GM21619 (cell line): ENCODE data around the gene BTBD19.

ENCODE experiments used
- ATAC-seq: cut with Tn5 transposase; IDR thresholded peaks from one replicate; pipeline ENCODE4 v1.9.1; 2021; ENCODE audit not compliant: unreplicated experiment

Gene BTBD19

GRCh38 chr1:44853201-44853600, 44.9 kb downstream of the BTBD19 start:
- ATAC-seq, result no peak

DNA sequence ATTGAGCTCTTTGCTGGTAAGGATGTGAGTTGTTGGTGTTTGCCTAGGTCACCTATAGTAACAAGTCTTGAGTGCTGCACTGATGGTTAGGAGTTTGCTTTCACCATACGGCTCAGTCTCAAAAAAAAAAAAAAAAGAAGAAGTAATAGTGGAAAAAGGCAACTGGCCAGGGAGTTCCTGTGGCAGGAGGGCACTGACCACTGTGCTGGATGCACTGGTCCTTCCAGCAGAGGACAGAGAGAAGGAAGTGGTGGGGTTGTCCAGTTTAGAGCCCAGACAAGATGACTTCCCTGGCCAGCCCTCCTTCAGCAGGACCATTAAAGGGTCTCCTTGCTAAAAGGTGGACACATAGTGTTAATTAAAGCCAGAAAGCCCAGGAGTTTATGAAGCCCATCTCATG, 46.6 kb downstream of the BTBD19 start:
- no peak for ATAC-seq

DNA sequence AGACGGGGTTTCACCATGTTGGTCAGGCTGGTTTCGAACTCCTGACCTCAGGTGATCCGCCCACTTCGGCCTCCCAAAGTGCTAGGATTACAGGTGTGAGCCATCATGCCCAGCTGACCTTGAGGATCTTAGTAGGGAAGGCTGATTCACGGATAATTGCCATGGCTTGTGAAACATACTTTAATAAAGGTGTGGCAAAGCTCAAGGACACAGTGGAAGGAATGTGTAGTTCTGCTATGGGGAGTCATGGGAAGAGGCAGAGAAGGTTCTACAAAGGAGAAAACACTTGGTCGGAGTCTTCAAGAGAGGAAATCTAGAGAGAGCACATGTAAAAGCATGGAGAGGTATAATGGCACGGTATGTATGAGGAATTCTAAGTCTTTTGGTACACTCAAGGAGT, 47.4 kb downstream of the BTBD19 start:
- no peak for ATAC-seq

GRCh38 chr1:44857446-44857845, 49.1 kb downstream of the BTBD19 start:
- no peak for ATAC-seq

DNA sequence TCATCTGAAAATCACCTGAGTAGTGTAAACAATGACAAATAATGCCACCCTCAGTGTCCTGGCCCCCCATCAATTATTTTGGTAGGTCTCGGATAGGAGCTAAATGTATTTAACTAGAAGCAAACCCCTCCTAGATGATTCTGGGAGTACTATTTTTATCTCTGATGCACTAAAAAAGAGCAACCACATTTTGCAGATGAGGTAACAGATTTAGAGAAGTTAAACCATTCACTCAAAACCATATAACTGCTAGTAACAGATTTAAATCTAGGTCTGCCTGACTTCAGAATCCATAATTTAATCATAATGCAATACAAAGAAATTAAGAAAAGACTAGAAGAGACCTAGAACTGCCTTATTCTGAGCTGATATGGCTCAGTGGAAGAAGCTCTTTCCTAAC, 52.0 kb downstream of the BTBD19 start:
- no peak for ATAC-seq

DNA sequence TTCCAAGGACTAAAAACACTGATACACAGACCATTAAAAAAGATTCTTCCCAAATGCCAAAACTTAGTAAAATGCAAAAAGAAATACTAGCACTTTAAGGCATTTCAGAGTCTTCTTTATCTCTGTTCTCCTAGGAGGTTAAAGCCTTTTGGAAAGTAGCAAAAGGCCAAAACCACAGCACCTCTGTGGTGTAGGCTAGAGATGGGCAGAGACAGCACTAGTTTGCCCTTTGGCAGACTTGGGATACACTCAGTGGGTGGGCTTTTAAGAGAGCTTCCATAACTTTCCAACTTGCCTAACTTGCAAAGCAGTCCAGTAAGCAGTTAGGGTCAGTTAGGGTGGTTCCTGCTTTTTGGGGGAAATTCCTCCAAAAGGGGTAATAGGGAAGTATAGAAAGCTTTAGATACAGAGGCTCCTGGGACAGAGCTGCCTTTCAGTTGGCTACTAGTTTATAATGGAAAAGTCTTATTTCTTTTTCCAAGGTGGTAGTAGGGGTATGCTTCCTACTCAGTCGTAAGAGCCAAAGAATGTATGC, 52.6 kb downstream of the BTBD19 start:
- ATAC-seq, result no peak

DNA sequence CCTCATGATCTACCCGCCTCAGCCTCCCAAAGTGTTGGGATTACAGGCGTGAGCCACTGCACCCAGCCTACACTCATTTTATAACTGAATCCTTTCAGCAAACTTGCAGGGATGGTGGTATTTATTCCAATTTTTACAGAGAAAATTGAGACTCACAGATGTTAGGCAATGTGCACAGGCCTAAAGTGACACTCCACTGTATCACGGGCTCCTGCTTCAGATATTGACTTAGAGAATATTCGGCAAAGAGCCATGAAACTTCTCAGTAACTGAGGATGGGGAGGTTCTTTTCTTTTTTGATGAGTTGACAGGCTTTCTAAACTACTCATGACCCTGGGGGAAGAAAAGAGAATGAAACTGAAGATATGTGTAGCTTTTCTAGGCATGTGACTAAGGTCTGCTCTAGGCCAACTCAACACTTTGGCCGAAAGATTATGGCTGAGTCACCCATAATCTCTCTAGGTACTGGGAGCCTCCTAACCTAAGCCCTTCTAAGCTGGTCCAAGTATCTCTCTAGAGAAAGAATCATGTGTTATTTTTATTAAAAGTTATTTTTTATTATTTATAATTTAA, 54.6 kb downstream of the BTBD19 start:
- ATAC-seq, result no peak
